MCF 10A (cell line): ENCODE results near the gene CR1L. TPM values are rescaled to one million over a fixed set of nuclear protein-coding genes. Genes with fewer than 3 reads are reported as not detected.
"Not testable (repeated sequence)": the region's sequence is repeated elsewhere in the genome, so short reads cannot be mapped to it uniquely, and the experiment has no call there.

Experiments
- BruUV-seq: library from RNA; stranded (reverse); fragments of 400-500 nt; replicated peaks from 2 replicates; lab custom pipeline; 2021; lab: Mats Ljungman, UMichigan
- CTCF ChIA-PET: fragments of 300-600 bp; sonication (Branson Sonifier 250); formaldehyde crosslinking; extraction: SDS; loops from one replicate; lab custom pipeline; 2021; ENCODE audit warnings: antibody characterized with exemption, inconsistent platforms; lab: Yijun Ruan, JAX
- POLR2A ChIA-PET: fragments of 300-600, 350-650 bp; sonication (Branson Sonifier 250); formaldehyde crosslinking; extraction: SDS; loops from one replicate; lab custom pipeline; 2020; ENCODE audit warnings: antibody characterized with exemption, inconsistent platforms; lab: Yijun Ruan, JAX
- DNase-seq: peaks from one replicate; pipeline ENCODE4 v3.0.0-alpha.2; 2018; ENCODE audit not compliant: unreplicated experiment
- H3K27ac Mint-ChIP-seq: one replicate; pipeline ENCODE4 v1.8.0; 2022; ENCODE audit warnings: mild to moderate bottlenecking, low read depth, mixed read lengths; ENCODE audit not compliant: unreplicated experiment
- H3K27me3 Mint-ChIP-seq: one replicate; pipeline ENCODE4 v1.8.0; 2022; ENCODE audit warnings: mixed read lengths; ENCODE audit not compliant: insufficient read depth, unreplicated experiment
- H3K36me3 Mint-ChIP-seq: one replicate; pipeline ENCODE4 v1.8.0; 2022; ENCODE audit warnings: mild to moderate bottlenecking, moderate library complexity, mixed read lengths; ENCODE audit not compliant: insufficient read depth, unreplicated experiment
- H3K4me1 Mint-ChIP-seq: one replicate; pipeline ENCODE4 v1.8.0; 2022; ENCODE audit warnings: mixed read lengths; ENCODE audit not compliant: insufficient read depth, unreplicated experiment
- H3K4me3 Mint-ChIP-seq: one replicate; pipeline ENCODE4 v1.8.0; 2022; ENCODE audit warnings: mild to moderate bottlenecking, moderate library complexity, mixed read lengths; ENCODE audit not compliant: unreplicated experiment
- H3K9me3 Mint-ChIP-seq: one replicate; pipeline ENCODE4 v1.8.0; 2022; ENCODE audit warnings: mixed read lengths; ENCODE audit not compliant: unreplicated experiment
- intact Hi-C: fragments of 100-400 bp; cut with micrococcal nuclease; formaldehyde crosslinking; loops from 2 replicates; pipeline ENCODE4 v1.14.1; 2022
- total RNA-seq: library from RNA; stranded (reverse); gene quantifications from 2 replicates; pipeline ENCODE4 v1.2.3, GENCODE V29; 2022
- TF ChIP-seq, protein P1 (sequence below): fragments of 200-600 bp; IDR thresholded peaks from one replicate; pipeline ENCODE4 v1.8.0; 2022; ENCODE audit warnings: antibody characterized with exemption, mild to moderate bottlenecking; ENCODE audit not compliant: unreplicated experiment

CR1L gene
- total RNA-seq, 1 experiment from 2014 or later = not detected

GRCh38 chr1:207606362-207606755, 38.6 kb upstream of the CR1L start:
- Mint-ChIP-seq H3K4me1 (peaks cover 5% of the 10 kb centered on the region), H3K36me3 (no peaks in the 10 kb centered on the region), H3K9me3 (no peaks in the 10 kb centered on the region), H3K4me3 (no peak overlapping the region), H3K27me3 (peaks cover 37% of the 10 kb centered on the region), H3K27ac (no peak overlapping the region)
- no TSS peak for BruUV-seq
- CTCF ChIA-PET = interaction anchor here (0.5 to 5.1 kb wide), 10 partner anchors 14 to 1957 kb away, joined by 3 to 52 read pairs (median 4); no protein-coding TSS in a partner anchor
- POLR2A ChIA-PET = interaction anchor here (0.5 to 2.4 kb wide), 5 partner anchors 14 to 146 kb away, joined by 3 to 7 read pairs (median 4); no protein-coding TSS in a partner anchor
- intact Hi-C loops = no loop called here
- TF ChIP-seq, protein P1, sequence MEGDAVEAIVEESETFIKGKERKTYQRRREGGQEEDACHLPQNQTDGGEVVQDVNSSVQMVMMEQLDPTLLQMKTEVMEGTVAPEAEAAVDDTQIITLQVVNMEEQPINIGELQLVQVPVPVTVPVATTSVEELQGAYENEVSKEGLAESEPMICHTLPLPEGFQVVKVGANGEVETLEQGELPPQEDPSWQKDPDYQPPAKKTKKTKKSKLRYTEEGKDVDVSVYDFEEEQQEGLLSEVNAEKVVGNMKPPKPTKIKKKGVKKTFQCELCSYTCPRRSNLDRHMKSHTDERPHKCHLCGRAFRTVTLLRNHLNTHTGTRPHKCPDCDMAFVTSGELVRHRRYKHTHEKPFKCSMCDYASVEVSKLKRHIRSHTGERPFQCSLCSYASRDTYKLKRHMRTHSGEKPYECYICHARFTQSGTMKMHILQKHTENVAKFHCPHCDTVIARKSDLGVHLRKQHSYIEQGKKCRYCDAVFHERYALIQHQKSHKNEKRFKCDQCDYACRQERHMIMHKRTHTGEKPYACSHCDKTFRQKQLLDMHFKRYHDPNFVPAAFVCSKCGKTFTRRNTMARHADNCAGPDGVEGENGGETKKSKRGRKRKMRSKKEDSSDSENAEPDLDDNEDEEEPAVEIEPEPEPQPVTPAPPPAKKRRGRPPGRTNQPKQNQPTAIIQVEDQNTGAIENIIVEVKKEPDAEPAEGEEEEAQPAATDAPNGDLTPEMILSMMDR = no peak
- DNase-seq = no peak

DNA sequence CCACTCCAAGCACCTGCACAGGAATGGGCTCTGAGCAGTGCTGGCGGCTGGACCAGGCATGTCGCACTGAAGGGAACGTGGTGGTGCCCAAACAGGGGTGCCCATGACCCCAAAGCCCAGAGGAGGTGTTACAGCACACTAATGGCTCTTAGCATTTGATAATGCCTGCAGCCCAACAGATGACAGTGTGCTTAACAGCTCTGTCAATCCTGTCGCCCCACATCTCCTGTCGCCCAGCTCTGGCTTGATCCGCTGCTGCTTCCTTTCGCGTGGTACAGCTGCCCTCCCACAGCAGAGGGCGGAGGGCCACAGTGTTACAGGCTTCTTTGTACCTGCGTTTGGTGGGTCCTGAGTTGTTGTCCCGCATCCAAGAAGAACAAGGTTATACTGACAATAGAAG, 32.2 kb upstream of the CR1L start:
- intact Hi-C loops = no loop called here
- Mint-ChIP-seq H3K27me3 (peaks cover 26% of the 10 kb centered on the region), H3K9me3 (no peaks in the 10 kb centered on the region), H3K36me3 (no peaks in the 10 kb centered on the region), H3K4me3 (no peak overlapping the region), H3K4me1 (no peaks in the 10 kb centered on the region), H3K27ac (no peak overlapping the region)
- BruUV-seq = no TSS peak
- DNase-seq = no peak
- ChIA-PET POLR2A (no interaction called here), CTCF (interaction anchor here (0.7 to 4.8 kb wide), 4 partner anchors 7 to 185 kb away, joined by 3 to 59 read pairs (median 4); no protein-coding TSS in a partner anchor)
- TF ChIP-seq, protein P1 = no peak

DNA sequence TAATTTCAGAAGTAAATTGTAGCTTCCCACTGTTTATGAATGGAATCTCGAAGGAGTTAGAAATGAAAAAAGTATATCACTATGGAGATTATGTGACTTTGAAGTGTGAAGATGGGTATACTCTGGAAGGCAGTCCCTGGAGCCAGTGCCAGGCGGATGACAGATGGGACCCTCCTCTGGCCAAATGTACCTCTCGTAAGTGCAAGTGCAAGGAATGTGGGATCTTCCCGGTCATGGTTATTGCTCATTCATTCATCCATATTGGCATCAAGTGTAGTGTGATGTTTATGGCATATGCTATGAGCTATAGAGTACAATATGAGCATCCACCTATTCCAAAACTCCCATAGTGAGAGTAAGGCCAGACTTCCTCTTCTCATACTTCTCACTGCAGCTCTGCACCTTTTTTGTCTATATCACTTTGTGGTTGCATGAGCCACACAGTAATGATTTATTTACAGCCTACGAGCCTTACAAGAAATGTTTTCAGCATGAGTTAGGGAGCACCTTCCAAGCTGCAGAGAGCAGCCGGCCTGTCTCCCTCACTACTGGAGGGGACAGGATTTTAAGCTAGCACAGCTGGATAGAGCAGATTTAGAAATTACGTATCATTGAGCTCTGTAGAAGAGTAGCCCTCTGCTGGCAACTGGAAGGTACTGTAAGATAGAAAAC, 24.9 kb upstream of the CR1L start:
- ChIA-PET CTCF (interaction anchor here (0.5 to 4.7 kb wide), 54 partner anchors 10 to 876 kb away, joined by 3 to 87 read pairs (median 4); partner anchors contain the start of gene CR1L), POLR2A (interaction anchor here (0.5 to 1.5 kb wide), 10 partner anchors 10 to 567 kb away, joined by 3 to 9 read pairs (median 4); partner anchors contain the start of gene PFKFB2)
- H3K9me3 Mint-ChIP-seq = peaks cover 2% of the 10 kb centered on the region
- TF ChIP-seq, protein P1 = peak; percentile 75
- no peak overlapping the region for H3K4me3 Mint-ChIP-seq
- no TSS peak for BruUV-seq
- peak; percentile 73 for DNase-seq
- intact Hi-C loops = loop anchor here (1.0 to 2.0 kb wide), 2 partner anchors 41 to 53 kb away; no protein-coding TSS in a partner anchor
- no peaks in the 10 kb centered on the region for H3K36me3 Mint-ChIP-seq
- peaks cover 27% of the 10 kb centered on the region for H3K27me3 Mint-ChIP-seq
- no peaks in the 10 kb centered on the region for H3K4me1 Mint-ChIP-seq
- H3K27ac Mint-ChIP-seq = no peak overlapping the region

DNA sequence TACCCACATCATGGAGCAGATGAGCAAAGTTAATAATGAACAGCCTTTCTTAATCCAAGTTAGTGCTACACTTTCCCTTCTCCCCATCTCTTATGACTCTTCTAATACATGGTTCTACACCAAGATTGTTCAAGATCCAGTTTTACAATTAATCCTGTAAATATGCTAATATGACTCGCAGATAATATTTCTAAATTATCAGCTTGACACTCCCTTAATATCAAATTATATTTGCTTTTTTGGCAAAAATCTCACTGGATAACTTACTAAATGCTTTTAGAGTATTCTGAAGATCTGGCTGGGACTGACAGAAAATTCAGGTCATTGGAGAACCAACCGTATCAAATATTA, 24.4 kb upstream of the CR1L start:
- Mint-ChIP-seq H3K27me3 (peaks cover 27% of the 10 kb centered on the region), H3K9me3 (peaks cover 7% of the 10 kb centered on the region), H3K4me3 (no peak overlapping the region), H3K36me3 (no peaks in the 10 kb centered on the region), H3K4me1 (no peaks in the 10 kb centered on the region), H3K27ac (no peak overlapping the region)
- TF ChIP-seq, protein P1 = no peak
- BruUV-seq = no TSS peak
- no peak for DNase-seq
- ChIA-PET CTCF (interaction anchor here (0.6 to 4.7 kb wide), 56 partner anchors 9 to 1688 kb away, joined by 3 to 87 read pairs (median 4); partner anchors contain the start of gene CR1L), POLR2A (interaction anchor here (0.6 to 1.5 kb wide), 8 partner anchors 10 to 78 kb away, joined by 3 to 9 read pairs (median 4); no protein-coding TSS in a partner anchor)
- intact Hi-C loops = loop anchor here (1.0 to 2.0 kb wide), 2 partner anchors 41 to 52 kb away; no protein-coding TSS in a partner anchor

- intact Hi-C loops, H3K9me3 Mint-ChIP-seq, H3K4me3 Mint-ChIP-seq, H3K27ac Mint-ChIP-seq, H3K27me3 Mint-ChIP-seq, BruUV-seq, DNase-seq, H3K4me1 Mint-ChIP-seq, H3K36me3 Mint-ChIP-seq: not testable (repeated sequence)
- ChIA-PET POLR2A (interaction anchor here (0.7 to 1.5 kb wide), 2 partner anchors 15 to 1112 kb away, joined by 3 read pairs; no protein-coding TSS in a partner anchor), CTCF (interaction anchor here (1.0 to 2.4 kb wide), 4 partner anchors 7 to 372 kb away, joined by 3 to 8 read pairs (median 5); no protein-coding TSS in a partner anchor)
Measured at GRCh38 chr1:207625504-207626071, 19.3 kb upstream of the CR1L start.
